CD4-positive, alpha-beta T cell (primary cell): ENCODE results near the gene GAST. TPM values are rescaled to one million over a fixed set of nuclear protein-coding genes. Genes with fewer than 3 reads are reported as not detected.

Experiments used
- ATAC-seq: fragments of 200-7000 bp; cut with Tn5 transposase; one replicate; pipeline ENCODE4 v1.10.0; 2022; ENCODE audit warnings: mild to moderate bottlenecking; ENCODE audit not compliant: poor library complexity
- CTCF ChIA-PET: fragments of 350-600 bp; sonication (Branson Sonifier 250); formaldehyde crosslinking; loops from one replicate; lab custom pipeline; 2021; ENCODE audit warnings: antibody characterized with exemption, inconsistent platforms; lab: Charles Lee
- POLR2A ChIA-PET: fragments of 350-600 bp; sonication (Branson Sonifier 250); formaldehyde crosslinking; loops from one replicate; lab custom pipeline; 2021; ENCODE audit warnings: antibody characterized with exemption, inconsistent platforms; lab: Charles Lee
- DNase-seq, 14 experiments: peaks; one replicate each; pipeline ENCODE4 v3.0.0-alpha.2; 2013 to 2020; ENCODE audit warnings: mixed read lengths in 2 of 14
- H3K27ac ChIP-seq, 2 donors: one replicate each; pipeline versions ENCODE4 v1.5.1 to v1.7.0; 2013; ENCODE audit warnings: low read length in 2 of 2, low read depth in 1 of 2, mild to moderate bottlenecking in 1 of 2
- H3K27me3 ChIP-seq, 2 experiments: 1 replicate in 1 of 2; 2 replicates in 1 of 2; pipeline versions ENCODE4 v1.6.1 to v1.7.0; 2013; ENCODE audit warnings: low read length in 2 of 2, control low read depth in 1 of 2, mild to moderate bottlenecking in 1 of 2, moderate library complexity in 1 of 2; ENCODE audit not compliant: insufficient read depth in 2 of 2, control insufficient read depth in 1 of 2
- H3K36me3 ChIP-seq: one replicate; pipeline ENCODE4 v1.6.1; 2013; ENCODE audit warnings: low read length, control low read depth; ENCODE audit not compliant: insufficient read depth
- H3K4me1 ChIP-seq: one replicate; pipeline ENCODE4 v1.6.1; 2013; ENCODE audit warnings: low read length, control low read depth; ENCODE audit not compliant: insufficient read depth
- H3K4me3 ChIP-seq: one replicate; pipeline ENCODE4 v1.5.1; 2013; ENCODE audit warnings: mild to moderate bottlenecking, low read length, moderate library complexity
- H3K9me3 ChIP-seq, 2 experiments: 1 replicate in 1 of 2; 2 replicates in 1 of 2; pipeline versions ENCODE4 v1.6.1 to v1.7.0; 2013; ENCODE audit warnings: low read length in 2 of 2, mild to moderate bottlenecking in 2 of 2, control low read depth in 1 of 2, moderate library complexity in 1 of 2; ENCODE audit not compliant: control insufficient read depth in 1 of 2, insufficient read depth in 1 of 2
- H3K27ac Mint-ChIP-seq: one replicate; pipeline ENCODE4 v1.8.0; 2020; ENCODE audit warnings: mixed read lengths
- H3K27me3 Mint-ChIP-seq: one replicate; pipeline ENCODE4 v1.8.0; 2021; ENCODE audit warnings: mixed read lengths
- H3K36me3 Mint-ChIP-seq: one replicate; pipeline ENCODE4 v1.8.0; 2021; ENCODE audit warnings: low read depth, mixed read lengths
- H3K4me1 Mint-ChIP-seq: one replicate; pipeline ENCODE4 v1.8.0; 2021; ENCODE audit warnings: low read depth, mixed read lengths
- H3K4me3 Mint-ChIP-seq: one replicate; pipeline ENCODE4 v1.8.0; 2020; ENCODE audit warnings: mild to moderate bottlenecking, mixed read lengths
- H3K9me3 Mint-ChIP-seq: one replicate; pipeline ENCODE4 v1.8.0; 2020; ENCODE audit warnings: mixed read lengths
- CTCF ChIP-seq: fragments of 200-600 bp; IDR thresholded peaks from one replicate; pipeline ENCODE4 v1.8.0; 2022; ENCODE audit warnings: antibody characterized with exemption, mild to moderate bottlenecking
- intact Hi-C, 2 experiments: fragments of 100-400 bp; cut with DNase I in 1 of 2; cut with micrococcal nuclease in 1 of 2; formaldehyde crosslinking; loops; one replicate each; pipeline versions ENCODE4 v1.15.1 to v1.9.0; 2023 to 2025; cut with DNase I, micrococcal nuclease
- total RNA-seq, 174 experiments: library from RNA in 2 of 174; stranded (reverse) in 2 of 174; gene quantifications; one replicate each; pipeline ENCODE4 v1.2.3 and lab custom pipeline; 2021 to 2026

GAST gene
- total RNA-seq, 2 experiments from 2014 or later: not detected

GRCh38 chr17:41733348-41734138, 21.4 kb downstream of the GAST start:
- intact Hi-C loops: no loop called here
- no peak for TF ChIP-seq CTCF
- DNase-seq (no peak), ATAC-seq (no peak)
- Histone ChIP-seq H3K27ac (no peak overlapping the region), H3K27me3 (peaks cover 50 to 62% of the 10 kb centered on the region in 2 experiments), H3K4me1 (peaks cover 21% of the 10 kb centered on the region), H3K9me3 (peaks cover 0 to 18% of the 10 kb centered on the region in 2 experiments), H3K4me3 (peak overlapping the region; percentile 33), H3K36me3 (no peaks in the 10 kb centered on the region)
- no peaks in the 10 kb centered on the region for H3K36me3 Mint-ChIP-seq
- no peaks in the 10 kb centered on the region for H3K4me1 Mint-ChIP-seq
- H3K9me3 Mint-ChIP-seq: no peaks in the 10 kb centered on the region
- peak overlapping the region; percentile 38 for H3K4me3 Mint-ChIP-seq
- H3K27ac Mint-ChIP-seq: no peak overlapping the region
- POLR2A ChIA-PET: no interaction called here
- H3K27me3 Mint-ChIP-seq: peaks cover 68% of the 10 kb centered on the region
- CTCF ChIA-PET: interaction anchor here (0.6 to 0.7 kb wide), 2 partner anchors 37 to 831 kb away, joined by 3 to 4 read pairs; no protein-coding TSS in a partner anchor

GRCh38 chr17:41734139-41734948, 22.2 kb downstream of the GAST start, which contains the start of gene HAP1:
HAP1 (minus strand) TSS chr17:41734643; CDS start chr17:41734634, 9 bp downstream.
- no peaks in the 10 kb centered on the region for H3K36me3 ChIP-seq
- no peak for TF ChIP-seq CTCF
- H3K4me1 ChIP-seq: peaks cover 21% of the 10 kb centered on the region
- POLR2A ChIA-PET: interaction anchor here (1.0 kb wide), 1 partner anchor 46 kb away, joined by 3 read pairs; the partner anchor contains the start of gene EIF1
- peak within 1 kb of the TSS; percentile 38 for H3K4me3 Mint-ChIP-seq
- peaks cover 0 to 18% of the 10 kb centered on the region in 2 experiments for H3K9me3 ChIP-seq
- no peak within 1 kb of the TSS for H3K27ac ChIP-seq
- intact Hi-C loops: no loop called here
- DNase-seq: peak in 4 of 14 experiments; percentile 3 to 38 (median 20)
- no peaks in the 10 kb centered on the region for H3K4me1 Mint-ChIP-seq
- H3K27me3 ChIP-seq: peaks cover 50 to 62% of the 10 kb centered on the region in 2 experiments
- CTCF ChIA-PET: no interaction called here
- peaks cover 68% of the 10 kb centered on the region for H3K27me3 Mint-ChIP-seq
- no peaks in the 10 kb centered on the region for H3K9me3 Mint-ChIP-seq
- ATAC-seq: no peak
- peak within 1 kb of the TSS; percentile 33 for H3K4me3 ChIP-seq
- no peak within 1 kb of the TSS for H3K27ac Mint-ChIP-seq
- no peaks in the 10 kb centered on the region for H3K36me3 Mint-ChIP-seq

- no peak for TF ChIP-seq CTCF
- Histone ChIP-seq H3K36me3 (no peaks in the 10 kb centered on the region), H3K4me3 (peak overlapping the region; percentile 33), H3K9me3 (peaks cover 0 to 18% of the 10 kb centered on the region in 2 experiments), H3K27ac (no peak overlapping the region), H3K27me3 (peaks cover 50 to 62% of the 10 kb centered on the region in 2 experiments), H3K4me1 (peaks cover 21% of the 10 kb centered on the region)
- POLR2A ChIA-PET: interaction anchor here (1.0 kb wide), 1 partner anchor 46 kb away, joined by 3 read pairs; the partner anchor contains the start of gene EIF1
- H3K4me1 Mint-ChIP-seq: no peaks in the 10 kb centered on the region
- CTCF ChIA-PET: no interaction called here
- no peaks in the 10 kb centered on the region for H3K36me3 Mint-ChIP-seq
- intact Hi-C loops: loop anchor here (5.0 kb wide), 2 partner anchors 52 to 382 kb away; partner anchors contain the start of gene JUP (in 1 of the 2)
- no peak for ATAC-seq
- H3K27me3 Mint-ChIP-seq: peaks cover 68% of the 10 kb centered on the region
- DNase-seq: no peak
- H3K27ac Mint-ChIP-seq: no peak overlapping the region
- no peaks in the 10 kb centered on the region for H3K9me3 Mint-ChIP-seq
- no peak overlapping the region for H3K4me3 Mint-ChIP-seq
Observed at GRCh38 chr17:41734949-41735313, 22.8 kb downstream of the GAST start.
